A673 (cell line): ENCODE measurements around the gene ZNF516.

Experiments used
- CTCF ChIP-seq: fragments of 300-800, 200-600 bp; sonication (generic); conservative IDR thresholded peaks from 2 replicates; pipeline ENCODE4 v1.5.1; 2017; ENCODE audit warnings: low read depth, mild to moderate bottlenecking, antibody characterized with exemption, low read length, moderate library complexity, mixed read lengths
- EZH2 ChIP-seq: fragments of 200-600 bp; sonication (generic); IDR thresholded peaks from 2 replicates; pipeline ENCODE4 v1.6.1; 2017; ENCODE audit warnings: borderline replicate concordance, low read depth, mild to moderate bottlenecking, mixed read lengths, antibody characterized with exemption, low read length; ENCODE audit not compliant: poor library complexity, severe bottlenecking

GRCh38 chr18:76429262-76430126 lies 65.5 kb downstream of the ZNF516 start:
- TF ChIP-seq CTCF = no peak
- no peak for TF ChIP-seq EZH2
